ENCODE data around the gene PEBP1.

- no peak for TF ChIP-seq CTCF (IDR thresholded peaks at IDR 0.05)
- no peak for TF ChIP-seq POLR2A (IDR thresholded peaks at IDR 0.05)
Measured at GRCh38 chr12:118124333-118124874, 11.5 kb upstream of the PEBP1 start.
